ACHN (cell line): ENCODE measurements around the gene CUL5.

Experiments used
- DNase-seq: peaks from one replicate; pipeline ENCODE4 v3.0.0-alpha.2; 2015
- in situ Hi-C: cut with HindIII; loops from 2 replicates; pipeline ENCODE4 v1.10.0; 2017; ENCODE audit warnings: low sequenced_read_pairs, low pct_ligation_motif_present, low pct_unique_long_range_greater_than_20kb

The CUL5 gene

GRCh38 chr11:108144615-108145014 is 135.9 kb downstream of the CUL5 start:
- in situ Hi-C loops: no loop called here
- DNase-seq: no peak

- in situ Hi-C loops: no loop called here
- DNase-seq: no peak
Measured at GRCh38 chr11:108147150-108147549, 138.5 kb downstream of the CUL5 start.

GRCh38 chr11:108148556-108148955 is 139.9 kb downstream of the CUL5 start:
- in situ Hi-C loops: no loop called here
- DNase-seq: no peak

GRCh38 chr11:108154591-108154990 is 145.9 kb downstream of the CUL5 start:
- in situ Hi-C loops: no loop called here
- no peak for DNase-seq
